Measurements from ENCODE around the gene FMNL2.
A peak's percentile ranks its signal among the peaks of the same experiment; 100 is the strongest.

FMNL2 gene

GRCh38 chr2:152676461-152676860, 341.5 kb downstream of the FMNL2 start:
- DNase-seq, result no peak

DNA sequence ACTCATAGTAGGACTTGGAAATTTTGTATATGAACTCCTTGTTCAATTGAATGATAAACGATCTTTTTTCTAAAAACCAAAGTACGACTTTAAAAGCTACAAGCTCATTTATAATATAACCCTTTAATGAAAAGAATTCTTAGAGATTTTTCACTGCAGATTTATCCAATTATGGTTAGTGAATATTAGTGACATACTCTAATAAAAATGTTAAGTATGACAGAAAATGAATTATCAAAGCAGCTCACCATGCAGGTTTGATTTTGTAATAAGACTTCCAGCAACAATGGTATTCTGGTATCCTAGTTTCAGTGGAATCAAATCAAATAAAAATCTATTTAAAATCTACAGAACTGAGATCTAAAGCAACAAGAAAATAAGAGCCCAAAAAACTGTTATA, 343.8 kb downstream of the FMNL2 start:
- no peak for DNase-seq

DNA sequence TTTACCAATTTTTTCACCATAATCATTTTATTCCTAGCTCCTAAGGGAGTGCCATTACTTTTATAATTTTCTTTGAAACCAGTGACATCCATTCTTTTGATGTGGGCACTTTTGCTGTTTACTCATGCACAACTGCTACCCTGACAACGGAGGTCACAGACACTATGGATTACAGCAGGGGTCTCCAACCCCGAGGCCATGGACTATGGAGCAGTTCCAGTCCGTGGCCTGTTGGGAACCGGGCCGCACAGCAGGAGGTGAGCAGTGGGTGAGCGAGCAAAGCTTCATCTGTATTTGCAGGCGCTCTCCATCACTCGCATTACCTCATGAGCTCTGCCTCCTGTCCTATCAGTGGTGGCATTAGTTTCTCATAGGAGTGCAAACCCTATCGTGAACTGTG, 347.7 kb downstream of the FMNL2 start:
- DNase-seq, result no peak

GRCh38 chr2:152683400-152683799, 348.4 kb downstream of the FMNL2 start:
- no peak for DNase-seq

DNA sequence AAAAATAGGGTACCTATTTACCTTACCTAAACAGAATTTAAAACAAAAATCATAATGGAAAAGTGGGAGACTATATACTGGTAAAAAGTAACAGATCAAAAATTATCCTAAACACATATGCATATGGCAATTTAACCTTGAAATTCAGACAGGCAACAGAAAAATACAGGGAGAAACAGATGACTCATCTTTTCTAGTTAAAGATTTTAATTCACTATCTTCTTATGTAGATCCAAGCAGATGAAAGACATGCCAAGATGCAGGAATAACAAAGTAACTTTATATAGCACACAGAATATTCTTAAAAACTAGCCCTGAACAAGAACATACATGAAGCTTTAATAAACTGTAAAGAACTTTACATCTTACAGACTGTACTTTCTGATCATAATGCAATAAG, 351.3 kb downstream of the FMNL2 start:
- DNase-seq, result no peak

DNA sequence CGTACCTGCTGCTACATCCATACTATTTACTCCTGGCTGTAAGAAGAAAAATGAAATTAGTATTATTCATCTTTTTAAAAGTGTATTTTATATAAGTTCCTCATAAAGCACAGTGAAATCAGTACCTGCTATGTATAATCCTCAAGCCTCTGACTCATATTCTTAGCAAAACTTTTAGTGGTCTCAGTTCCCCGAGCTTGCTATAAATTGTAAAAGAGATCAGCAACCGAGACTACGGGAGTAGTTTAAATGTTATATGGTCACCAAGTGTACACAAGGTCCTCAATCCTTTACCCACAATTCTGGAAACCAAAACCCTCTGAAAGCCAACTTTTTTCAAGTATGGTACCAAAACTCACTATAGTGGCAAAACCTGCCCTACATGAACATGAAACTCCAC, 358.1 kb downstream of the FMNL2 start:
- DNase-seq, result no peak

DNA sequence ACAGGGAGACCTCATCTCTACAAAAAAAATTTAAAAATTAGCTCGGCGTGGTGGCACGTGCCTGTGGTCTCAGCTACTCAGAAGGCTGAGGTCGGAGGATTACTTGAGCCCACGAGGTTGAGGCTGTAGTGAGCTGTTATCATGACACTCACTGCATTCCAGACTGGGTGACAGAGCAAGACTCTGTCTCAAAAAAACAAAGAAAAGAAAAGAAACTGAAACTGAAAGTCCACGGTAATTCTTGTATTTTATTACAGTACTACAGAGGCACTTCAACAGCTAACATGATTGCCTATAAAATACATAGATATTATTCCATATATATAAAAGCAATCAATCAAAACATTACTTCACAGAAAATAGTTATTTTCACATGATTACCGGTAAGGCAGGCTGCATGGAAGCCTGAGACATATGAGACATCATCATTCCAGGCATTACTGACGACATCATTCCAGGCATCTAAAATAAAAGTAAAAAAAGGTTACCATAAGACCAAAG, 359.2 kb downstream of the FMNL2 start:
- DNase-seq, result peak; percentile 32

GRCh38 chr2:152695763-152696162, 360.8 kb downstream of the FMNL2 start:
- DNase-seq, result no peak

DNA sequence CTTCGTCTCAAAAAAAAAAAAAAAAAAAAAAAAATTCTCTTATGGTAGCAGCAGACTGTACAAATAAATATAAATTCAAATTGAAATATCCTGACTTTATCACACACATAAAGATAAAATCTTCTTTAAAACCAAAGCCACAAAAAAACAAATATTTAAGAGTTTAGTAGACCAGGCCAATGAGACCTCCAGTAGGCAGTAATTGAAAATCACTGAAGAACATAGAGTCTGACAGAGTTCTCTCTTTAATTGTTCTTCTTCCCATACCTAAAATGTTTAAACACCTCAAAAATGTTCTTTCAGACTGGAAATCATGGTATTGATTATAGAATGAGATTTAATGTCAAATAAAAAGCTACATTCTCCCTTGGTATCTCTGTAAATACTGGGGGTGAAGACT, 361.5 kb downstream of the FMNL2 start:
- DNase-seq, result no peak
